ENCODE results near the gene GIPC3.

- TF ChIP-seq CTCF (IDR thresholded peaks at IDR 0.05): no peak
- TF ChIP-seq POLR2AphosphoS5 (IDR thresholded peaks at IDR 0.05): no peak
- no peak for TF ChIP-seq POLR2A (IDR thresholded peaks at IDR 0.05)
These were observed 12.0 kb upstream of the GIPC3 start for GRCh38 chr19:3573162-3573857.
